ENCODE data around the gene RHPN2.
"Not testable (repeated sequence)": the region's sequence is repeated elsewhere in the genome, so short reads cannot be mapped to it uniquely, and the experiment has no call there.

GRCh38 chr19:33036370-33037167 lies 28.1 kb downstream of the RHPN2 start:
- TF ChIP-seq CTCF (IDR thresholded peaks at IDR 0.05; ENCODE audit: extremely low read depth in 1 of 2, insufficient read depth in 1 of 2, low read depth in 1 of 2, low read length in 2 of 2); MAX (IDR thresholded peaks at IDR 0.05; ENCODE audit: insufficient read depth, insufficient read length); JUN (IDR thresholded peaks at IDR 0.05; ENCODE audit: borderline replicate concordance, insufficient read depth, insufficient read length, low read depth); EZH2 (IDR thresholded peaks at IDR 0.05; ENCODE audit: borderline replicate concordance, low read depth, low read length, severe bottlenecking): not testable (repeated sequence)
